Endothelial cell (in vitro differentiated cells): ENCODE measurements around the gene UTS2. TPM values are rescaled to one million over a fixed set of nuclear protein-coding genes. Genes with fewer than 3 reads are reported as not detected.

Experiments used
- DNase-seq: peaks from one replicate; pipeline ENCODE4 v3.0.0; 2021; ENCODE audit warnings: low spot score
- H3K27ac Mint-ChIP-seq: one replicate; pipeline ENCODE4 v1.8.0; 2021; ENCODE audit warnings: mixed read lengths, inconsistent platforms; ENCODE audit not compliant: unreplicated experiment
- H3K27me3 Mint-ChIP-seq: one replicate; pipeline ENCODE4 v1.8.0; 2021; ENCODE audit warnings: mild to moderate bottlenecking, moderate library complexity, mixed read lengths, inconsistent platforms; ENCODE audit not compliant: unreplicated experiment
- H3K36me3 Mint-ChIP-seq: one replicate; pipeline ENCODE4 v1.8.0; 2021; ENCODE audit warnings: mild to moderate bottlenecking, low read depth, mixed read lengths, inconsistent platforms; ENCODE audit not compliant: unreplicated experiment
- H3K4me1 Mint-ChIP-seq: one replicate; pipeline ENCODE4 v1.8.0; 2021; ENCODE audit warnings: mild to moderate bottlenecking, mixed read lengths, inconsistent platforms; ENCODE audit not compliant: unreplicated experiment
- H3K4me3 Mint-ChIP-seq: one replicate; pipeline ENCODE4 v1.8.0; 2021; ENCODE audit warnings: mild to moderate bottlenecking, mixed read lengths, inconsistent platforms; ENCODE audit not compliant: unreplicated experiment
- H3K9me3 Mint-ChIP-seq: one replicate; pipeline ENCODE4 v1.8.0; 2021; ENCODE audit warnings: mixed read lengths, inconsistent platforms; ENCODE audit not compliant: unreplicated experiment
- long read RNA-seq: library from polyadenylated mRNA; unstranded; transcript quantifications from one replicate; pipeline ENCODE4 v2.0.0, GENCODE V29; 2020; ENCODE audit not compliant: unreplicated experiment
- total RNA-seq: library from RNA; stranded (reverse); fragmentation: NEBNext Ultra II Directional; extraction: Animal tissue kit (Norgen Biotek cat#: 25700); gene quantifications from one replicate; pipeline ENCODE4 v1.2.1, GENCODE V29; 2021; ENCODE audit not compliant: unreplicated experiment
- TF ChIP-seq, protein P1 (sequence below): fragments of 200-600 bp; sonication (generic); IDR thresholded peaks from one replicate; pipeline ENCODE4 v1.5.0; 2021; ENCODE audit warnings: antibody characterized with exemption; ENCODE audit not compliant: unreplicated experiment

UTS2 gene, protein sequence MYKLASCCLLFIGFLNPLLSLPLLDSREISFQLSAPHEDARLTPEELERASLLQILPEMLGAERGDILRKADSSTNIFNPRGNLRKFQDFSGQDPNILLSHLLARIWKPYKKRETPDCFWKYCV
- total RNA-seq = not detected
- long read RNA-seq = 0 reads

DNA sequence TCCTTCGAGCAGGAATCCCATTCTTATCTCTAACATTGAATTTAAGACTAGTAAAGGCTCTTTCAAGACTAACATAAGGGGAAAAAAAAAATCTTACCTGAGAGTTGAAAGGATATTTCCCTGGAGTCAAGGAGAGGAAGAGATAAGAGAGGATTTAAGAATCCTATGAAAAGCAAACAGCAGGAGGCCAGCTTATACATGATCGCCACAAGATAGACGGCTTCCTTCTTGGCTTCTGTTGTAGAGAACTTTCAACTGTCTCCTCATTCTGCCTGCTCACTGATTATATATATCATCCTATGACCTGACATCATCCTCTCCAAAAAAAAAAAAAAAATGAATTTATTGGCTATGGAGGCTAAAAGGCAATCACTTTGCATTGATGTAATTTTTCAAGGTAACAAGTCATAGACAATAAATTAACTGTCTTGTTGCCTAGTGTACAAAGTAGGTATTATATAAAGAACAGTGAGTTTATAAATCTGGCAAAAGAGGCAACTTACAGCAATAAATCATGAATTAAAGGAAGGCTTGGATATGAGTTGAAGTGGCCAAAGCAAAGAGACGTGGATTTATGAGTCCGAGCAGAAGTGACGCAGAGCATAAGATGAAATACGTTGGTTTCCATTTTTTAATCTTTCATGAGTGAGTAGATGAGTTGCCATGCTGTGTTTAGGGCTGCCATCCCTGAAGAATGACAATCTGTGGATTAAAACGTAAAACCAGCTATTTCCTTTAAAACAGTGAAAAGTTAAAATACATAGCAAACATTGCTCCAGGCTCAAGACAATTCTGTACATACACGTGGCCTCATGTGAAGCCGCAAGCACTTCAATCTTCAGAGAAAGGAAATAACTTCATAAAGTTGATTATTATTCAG lies at the start of gene UTS2:
UTS2 (minus strand) TSS at position 262 of the 880 bp plus-strand sequence; CDS start at position 200, 62 bp downstream.
- no peaks in the 10 kb centered on the region for H3K9me3 Mint-ChIP-seq
- peaks cover 4% of the 10 kb centered on the region for H3K36me3 Mint-ChIP-seq
- H3K4me3 Mint-ChIP-seq = no peak within 1 kb of the TSS
- peaks cover 14% of the 10 kb centered on the region for H3K4me1 Mint-ChIP-seq
- DNase-seq = no peak
- H3K27me3 Mint-ChIP-seq = peaks cover 1% of the 10 kb centered on the region
- no peak within 1 kb of the TSS for H3K27ac Mint-ChIP-seq
- TF ChIP-seq, protein P1, sequence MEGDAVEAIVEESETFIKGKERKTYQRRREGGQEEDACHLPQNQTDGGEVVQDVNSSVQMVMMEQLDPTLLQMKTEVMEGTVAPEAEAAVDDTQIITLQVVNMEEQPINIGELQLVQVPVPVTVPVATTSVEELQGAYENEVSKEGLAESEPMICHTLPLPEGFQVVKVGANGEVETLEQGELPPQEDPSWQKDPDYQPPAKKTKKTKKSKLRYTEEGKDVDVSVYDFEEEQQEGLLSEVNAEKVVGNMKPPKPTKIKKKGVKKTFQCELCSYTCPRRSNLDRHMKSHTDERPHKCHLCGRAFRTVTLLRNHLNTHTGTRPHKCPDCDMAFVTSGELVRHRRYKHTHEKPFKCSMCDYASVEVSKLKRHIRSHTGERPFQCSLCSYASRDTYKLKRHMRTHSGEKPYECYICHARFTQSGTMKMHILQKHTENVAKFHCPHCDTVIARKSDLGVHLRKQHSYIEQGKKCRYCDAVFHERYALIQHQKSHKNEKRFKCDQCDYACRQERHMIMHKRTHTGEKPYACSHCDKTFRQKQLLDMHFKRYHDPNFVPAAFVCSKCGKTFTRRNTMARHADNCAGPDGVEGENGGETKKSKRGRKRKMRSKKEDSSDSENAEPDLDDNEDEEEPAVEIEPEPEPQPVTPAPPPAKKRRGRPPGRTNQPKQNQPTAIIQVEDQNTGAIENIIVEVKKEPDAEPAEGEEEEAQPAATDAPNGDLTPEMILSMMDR = no peak

- TF ChIP-seq, protein P1 = no peak
- Mint-ChIP-seq H3K27ac (no peak overlapping the region), H3K4me1 (no peaks in the 10 kb centered on the region), H3K36me3 (no peaks in the 10 kb centered on the region), H3K4me3 (no peak overlapping the region), H3K9me3 (no peaks in the 10 kb centered on the region), H3K27me3 (peaks cover 3% of the 10 kb centered on the region)
- DNase-seq = no peak
Observed at GRCh38 chr1:7899741-7900140, 46.9 kb upstream of the UTS2 start.

DNA sequence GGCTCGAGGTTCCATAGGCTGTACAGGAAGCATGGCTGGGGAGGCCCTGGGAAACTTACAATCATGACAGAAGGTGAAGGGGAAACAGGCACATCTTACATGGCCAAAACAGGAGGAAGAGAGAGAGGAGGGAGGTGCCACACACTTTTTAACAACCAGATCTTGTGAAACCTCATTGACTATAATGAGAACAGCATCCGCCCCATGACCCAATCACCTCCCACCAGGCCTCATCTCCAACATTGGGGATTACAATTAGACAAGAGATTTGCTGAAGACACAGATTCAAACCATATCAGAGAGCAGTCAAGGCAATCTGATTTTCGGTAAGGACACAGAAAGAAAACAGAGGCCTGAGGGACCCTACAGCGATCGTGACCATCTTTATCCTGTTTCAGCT lies 46.1 kb upstream of the UTS2 start:
- TF ChIP-seq, protein P1 = no peak
- Mint-ChIP-seq H3K27ac (no peak overlapping the region), H3K27me3 (peaks cover 3% of the 10 kb centered on the region), H3K4me1 (no peaks in the 10 kb centered on the region), H3K4me3 (no peak overlapping the region), H3K36me3 (no peaks in the 10 kb centered on the region), H3K9me3 (no peaks in the 10 kb centered on the region)
- DNase-seq = no peak

- peaks cover 4% of the 10 kb centered on the region for H3K27me3 Mint-ChIP-seq
- no peak overlapping the region for H3K4me3 Mint-ChIP-seq
- no peaks in the 10 kb centered on the region for H3K9me3 Mint-ChIP-seq
- H3K4me1 Mint-ChIP-seq = no peaks in the 10 kb centered on the region
- H3K36me3 Mint-ChIP-seq = no peaks in the 10 kb centered on the region
- TF ChIP-seq, protein P1 = no peak
- no peak overlapping the region for H3K27ac Mint-ChIP-seq
- DNase-seq = no peak
Observed at GRCh38 chr1:7896994-7897393, 44.1 kb upstream of the UTS2 start.
